NT2/D1 (cell line): Measurements from ENCODE around the gene CACNG1.

Source experiments
- YY1 ChIP-seq: IDR thresholded peaks from 2 replicates; pipeline ENCODE4 v1.6.1; 2011; ENCODE audit not compliant: insufficient read length, insufficient read depth
- ZNF274 ChIP-seq: IDR thresholded peaks from 2 replicates; pipeline ENCODE4 v1.6.1; 2011; ENCODE audit warnings: mild to moderate bottlenecking, low read depth, low read length

GRCh38 chr17:67054608-67055007, 10.3 kb downstream of the CACNG1 start:
- TF ChIP-seq YY1 = no peak
- no peak for TF ChIP-seq ZNF274
